Measurements from ENCODE around the gene STRBP.
"Not testable (repeated sequence)": the region's sequence is repeated elsewhere in the genome, so short reads cannot be mapped to it uniquely, and the experiment has no call there.

STRBP gene

GRCh38 chr9:123249162-123249561 lies 19.2 kb downstream of the STRBP start:
- not testable (repeated sequence) for DNase-seq (ENCODE audit: low read depth)

- no peak for DNase-seq (ENCODE audit: low read depth)
Measured at GRCh38 chr9:123248630-123249029, 19.8 kb downstream of the STRBP start.

GRCh38 chr9:123246534-123246933 lies 21.9 kb downstream of the STRBP start:
- DNase-seq (ENCODE audit: low read depth), result no peak

- DNase-seq (ENCODE audit: low read depth), result no peak
Measured at GRCh38 chr9:123239726-123240125, 28.7 kb downstream of the STRBP start.

GRCh38 chr9:123238365-123238764 lies 30.0 kb downstream of the STRBP start:
- no peak for DNase-seq (ENCODE audit: low read depth)

GRCh38 chr9:123237220-123237619 lies 31.2 kb downstream of the STRBP start:
- DNase-seq (ENCODE audit: low read depth), result no peak

GRCh38 chr9:123235448-123235847 lies 32.9 kb downstream of the STRBP start:
- DNase-seq (ENCODE audit: low read depth), result no peak

- no peak for DNase-seq (ENCODE audit: low read depth)
Measured at GRCh38 chr9:123234853-123235252, 33.5 kb downstream of the STRBP start.

GRCh38 chr9:123232332-123232731 lies 36.1 kb downstream of the STRBP start:
- DNase-seq (ENCODE audit: low read depth), result no peak

GRCh38 chr9:123231421-123231820 lies 37.0 kb downstream of the STRBP start:
- DNase-seq (ENCODE audit: low read depth), result no peak

GRCh38 chr9:123228967-123229366 lies 39.4 kb downstream of the STRBP start:
- DNase-seq (ENCODE audit: low read depth), result no peak

- no peak for DNase-seq (ENCODE audit: low read depth)
Measured at GRCh38 chr9:123225995-123226394, 42.4 kb downstream of the STRBP start.

GRCh38 chr9:123225374-123225813 lies 43.0 kb downstream of the STRBP start:
- peak; percentile 2 for DNase-seq (ENCODE audit: low read depth)

- no peak for DNase-seq (ENCODE audit: low read depth)
Measured at GRCh38 chr9:123220127-123220526, 48.3 kb downstream of the STRBP start.

- DNase-seq (ENCODE audit: low read depth), result no peak
Measured at GRCh38 chr9:123218831-123219230, 49.6 kb downstream of the STRBP start.

- DNase-seq (ENCODE audit: low read depth), result no peak
Measured at GRCh38 chr9:123217128-123217654, 51.2 kb downstream of the STRBP start.

GRCh38 chr9:123216251-123216797 lies 52.1 kb downstream of the STRBP start:
- no peak for DNase-seq (ENCODE audit: low read depth)

GRCh38 chr9:123211081-123211480 lies 57.3 kb downstream of the STRBP start:
- DNase-seq (ENCODE audit: low read depth), result no peak

- DNase-seq (ENCODE audit: low read depth), result no peak
Measured at GRCh38 chr9:123208626-123209174, 59.7 kb downstream of the STRBP start.

GRCh38 chr9:123206065-123206464 lies 62.3 kb downstream of the STRBP start:
- DNase-seq (ENCODE audit: low read depth), result no peak

GRCh38 chr9:123201083-123201482 lies 67.3 kb downstream of the STRBP start:
- DNase-seq (ENCODE audit: low read depth), result no peak

- DNase-seq (ENCODE audit: low read depth), result not testable (repeated sequence)
Measured at GRCh38 chr9:123200469-123200868, 67.9 kb downstream of the STRBP start.

- DNase-seq (ENCODE audit: low read depth), result no peak
Measured at GRCh38 chr9:123196124-123196523, 72.3 kb downstream of the STRBP start.

GRCh38 chr9:123194023-123194422 lies 74.4 kb downstream of the STRBP start:
- no peak for DNase-seq (ENCODE audit: low read depth)

Data from T follicular helper cell (primary cell).